ENCODE data around the gene RBMS1. TPM values are rescaled to one million over a fixed set of nuclear protein-coding genes. Genes with fewer than 3 reads are reported as not detected.

Gene RBMS1
- total RNA-seq, 1 experiment from 2014 or later, result 77.5 TPM

GRCh38 chr2:160363961-160364360, 129.6 kb downstream of the RBMS1 start:
- no CpG with 5 or more reads among the region's 3 CpGs for WGBS (ENCODE audit: extremely low coverage, insufficient read length, low lambda C conversion rate)
- no peak overlapping the region for H4K8ac ChIP-seq (replicated peaks; ENCODE audit: insufficient read length, low read depth, low read length)
- no peak overlapping the region for H4K5ac ChIP-seq (ENCODE audit: insufficient read length, low read depth, low read length)
- no peak overlapping the region for H3K4me2 ChIP-seq (ENCODE audit: insufficient read depth, insufficient read length, low read length)
- H3K18ac ChIP-seq (ENCODE audit: insufficient read length, low read depth, low read length), result no peak overlapping the region
- H2AFZ ChIP-seq (ENCODE audit: low read length), result no peak overlapping the region
- H3K79me2 ChIP-seq (ENCODE audit: insufficient read depth, low read length), result no peaks in the 10 kb centered on the region
- no peak overlapping the region for H3T11ph ChIP-seq (ENCODE audit: low read length)
- no peaks in the 10 kb centered on the region for H3K23me2 ChIP-seq (ENCODE audit: insufficient read length, low read depth, low read length, poor library complexity, severe bottlenecking)
- no peaks in the 10 kb centered on the region for H3K79me1 ChIP-seq (ENCODE audit: insufficient read depth, low read depth, low read length, poor library complexity, severe bottlenecking)
- no peak overlapping the region for H3K27ac Mint-ChIP-seq
- no peaks in the 10 kb centered on the region for H3K9me3 Mint-ChIP-seq
- H2AK5ac ChIP-seq (ENCODE audit: insufficient read length, low read length), result no peak overlapping the region
- H2BK12ac ChIP-seq (ENCODE audit: insufficient read length, low read depth, low read length), result no peak overlapping the region
- no peak overlapping the region for H3K9ac ChIP-seq (ENCODE audit: extremely low read depth, insufficient read length, low read length)
- H2BK120ac ChIP-seq (ENCODE audit: low read depth, low read length, poor library complexity, severe bottlenecking), result no peak overlapping the region
- H2BK15ac ChIP-seq (ENCODE audit: low read depth, low read length), result no peak overlapping the region
- peaks cover 0 to 17% (median 9%) of the 10 kb centered on the region in 3 experiments; a peak in 5 of 7 replicates for H3K36me3 Mint-ChIP-seq (ENCODE audit: insufficient read depth in 1 of 3, low read depth in 3 of 3)
- no peak overlapping the region for H2BK5ac ChIP-seq (ENCODE audit: insufficient read length, low read length)
- no peak overlapping the region for H2BK20ac ChIP-seq (ENCODE audit: low read depth, low read length, poor library complexity, severe bottlenecking)
- DNase-seq, result no peak
- H3K23ac ChIP-seq (ENCODE audit: insufficient read length, low read depth, low read length), result no peak overlapping the region
- no peak overlapping the region for H3K56ac ChIP-seq (ENCODE audit: insufficient read length, low read depth, low read length)
- no peaks in the 10 kb centered on the region; the same call in 1 of the 2 replicates for H3K4me1 ChIP-seq (ENCODE audit: insufficient read depth, low read length)
- H3K14ac ChIP-seq (ENCODE audit: insufficient read depth, low read length), result no peak overlapping the region
- H3K4me1 Mint-ChIP-seq, result peaks cover 50 to 61% of the 10 kb centered on the region in 2 experiments
- no peaks in the 10 kb centered on the region for H3K9me3 ChIP-seq (ENCODE audit: control insufficient read depth, low read depth, low read length)
- no peaks in the 10 kb centered on the region for H3K27me3 Mint-ChIP-seq (ENCODE audit: low read depth)
- H3K27ac ChIP-seq (ENCODE audit: insufficient read length, low read depth, low read length), result no peak overlapping the region
- no peak overlapping the region for H3K4me3 Mint-ChIP-seq
- H3K4ac ChIP-seq (ENCODE audit: low read depth, low read length), result no peak overlapping the region
- H4K91ac ChIP-seq (ENCODE audit: insufficient read length, low read depth, low read length), result no peak overlapping the region
- H4K20me1 ChIP-seq (ENCODE audit: control insufficient read depth, insufficient read depth, insufficient read length), result no peaks in the 10 kb centered on the region
- H3K27me3 ChIP-seq (ENCODE audit: insufficient read depth, low read length), result no peaks in the 10 kb centered on the region
- no peak for TF ChIP-seq CTCF (conservative IDR thresholded peaks at IDR 0.05)

Measured in H9 (cell line).